GM12878 (cell line): ENCODE data around the gene ZC3H6.
"Not testable (repeated sequence)": the region's sequence is repeated elsewhere in the genome, so short reads cannot be mapped to it uniquely, and the experiment has no call there.

ENCODE experiments used
- CEBPB ChIP-seq, 2 experiments: fragments of 150-350 bp in 1 of 2; IDR thresholded peaks; 2 replicates each; pipeline ENCODE4 v1.6.1; 2012 to 2014; ENCODE audit warnings: low read depth in 2 of 2, low read length in 2 of 2, borderline replicate concordance in 1 of 2, inconsistent platforms in 1 of 2
- CTCF ChIP-seq, 3 experiments: IDR thresholded peaks in 2 of 3; conservative IDR thresholded peaks in 1 of 3; 2 replicates each; pipeline ENCODE4 v1.5.1; 2011; ENCODE audit warnings: low read depth in 3 of 3, low read length in 3 of 3, mild to moderate bottlenecking in 3 of 3, control low read depth in 2 of 3, moderate library complexity in 2 of 3, inconsistent platforms in 1 of 3, mixed read lengths in 1 of 3; ENCODE audit not compliant: control insufficient read depth in 2 of 3, insufficient read depth in 1 of 3; ENCODE audit errors: extremely low read depth in 1 of 3
- FOXM1 ChIP-seq: IDR thresholded peaks from 2 replicates; pipeline ENCODE4 v1.6.1; 2012; ENCODE audit warnings: low read depth, mild to moderate bottlenecking, inconsistent platforms, low read length, moderate library complexity
- GABPA ChIP-seq: IDR thresholded peaks from 2 replicates; pipeline ENCODE4 v1.6.1; 2014; ENCODE audit warnings: antibody characterized with exemption, low read depth, mild to moderate bottlenecking, inconsistent platforms
- MAX ChIP-seq: IDR thresholded peaks from 2 replicates; pipeline ENCODE4 v1.6.1; 2012; ENCODE audit warnings: low read depth, low read length, improper control_type of control experiment
- MEF2A ChIP-seq: IDR thresholded peaks from 2 replicates; pipeline ENCODE4 v1.6.1; 2011; ENCODE audit warnings: low read depth, mild to moderate bottlenecking, low read length, moderate library complexity; ENCODE audit not compliant: insufficient read depth
- MXI1 ChIP-seq: fragments of 150-350 bp; IDR thresholded peaks from 2 replicates; pipeline ENCODE4 v1.6.1; 2011; ENCODE audit warnings: low read depth, mild to moderate bottlenecking, inconsistent platforms, low read length, improper control_type of control experiment
- NR2C2 ChIP-seq: IDR thresholded peaks from 2 replicates; pipeline ENCODE4 v1.6.1; 2011; ENCODE audit warnings: borderline replicate concordance, low read depth; ENCODE audit not compliant: control insufficient read depth, insufficient read length
- POLR2A ChIP-seq: IDR thresholded peaks from 2 replicates; pipeline ENCODE4 v1.6.1; 2011; ENCODE audit warnings: low read depth, mild to moderate bottlenecking, low read length
- POLR2AphosphoS2 ChIP-seq: IDR thresholded peaks from 2 replicates; pipeline ENCODE4 v1.6.1; 2011; ENCODE audit warnings: low read depth, mild to moderate bottlenecking, low read length, improper control_type of control experiment, moderate library complexity
- POLR2AphosphoS5 ChIP-seq: IDR thresholded peaks from 2 replicates; pipeline ENCODE4 v1.6.1; 2011; ENCODE audit warnings: mild to moderate bottlenecking, low read length, inconsistent platforms
- SMC3 ChIP-seq: IDR thresholded peaks from 2 replicates; pipeline ENCODE4 v1.6.1; 2011; ENCODE audit warnings: low read length, improper control_type of control experiment, borderline replicate concordance
- TAF1 ChIP-seq: IDR thresholded peaks from 2 replicates; pipeline ENCODE4 v1.6.1; 2011; ENCODE audit warnings: mild to moderate bottlenecking, low read depth, low read length, borderline replicate concordance
- ZBTB33 ChIP-seq: fragments of 450-650 bp; IDR thresholded peaks from 2 replicates; pipeline ENCODE4 v1.6.1; 2017; ENCODE audit warnings: mild to moderate bottlenecking

GRCh38 chr2:112282066-112282465 lies 6.7 kb downstream of the ZC3H6 start:
- TF ChIP-seq CTCF (IDR thresholded peaks at IDR 0.05 in 2 of 3, conservative IDR thresholded peaks at IDR 0.05 in 1 of 3; ENCODE audit: control insufficient read depth in 2 of 3, extremely low read depth in 1 of 3, insufficient read depth in 1 of 3, low read depth in 3 of 3, low read length in 3 of 3); MXI1; GABPA; MEF2A; FOXM1; ZBTB33; NR2C2; MAX; POLR2A; SMC3; TAF1; POLR2AphosphoS2; POLR2AphosphoS5; CEBPB (IDR thresholded peaks at IDR 0.05; ENCODE audit: borderline replicate concordance in 1 of 2, low read depth in 2 of 2, low read length in 2 of 2): not testable (repeated sequence)
